Stimulated activated CD4-positive, alpha-beta T cell treated with anti-CD3 and anti-CD28 coated beads, TNF-alpha, amount 100 ng/mL, for 1 hour (primary cell): ENCODE measurements around the gene DDX43.
"Not testable (repeated sequence)": the region's sequence is repeated elsewhere in the genome, so short reads cannot be mapped to it uniquely, and the experiment has no call there.

Experiments
- DNase-seq, 3 donors: peaks; one replicate each; pipeline ENCODE4 v3.0.0-alpha.2; 2020; ENCODE audit warnings: low read depth in 3 of 3, low spot score in 1 of 3

Gene DDX43

GRCh38 chr6:73388800-73389512 lies 5.7 kb upstream of the DDX43 start:
- DNase-seq, result peak in 2 of 3 donors; percentile 11 to 13

- DNase-seq, result no peak
Observed at GRCh38 chr6:73389854-73390253, 4.8 kb upstream of the DDX43 start.

- DNase-seq, result no peak
Observed at GRCh38 chr6:73391675-73392074, 3.0 kb upstream of the DDX43 start.

- DNase-seq, result not testable (repeated sequence)
Observed at GRCh38 chr6:73392188-73392587, 2.4 kb upstream of the DDX43 start.

- no peak for DNase-seq
Observed at GRCh38 chr6:73393278-73393677, 1.4 kb upstream of the DDX43 start.

- DNase-seq, result no peak
Observed at GRCh38 chr6:73395875-73396274, 1.2 kb downstream of the DDX43 start.

GRCh38 chr6:73400656-73401055 lies 6.0 kb downstream of the DDX43 start:
- no peak for DNase-seq

GRCh38 chr6:73409395-73409794 lies 14.8 kb downstream of the DDX43 start:
- no peak for DNase-seq

GRCh38 chr6:73413102-73413501 lies 18.5 kb downstream of the DDX43 start:
- DNase-seq, result no peak

GRCh38 chr6:73418081-73418741 lies 23.6 kb downstream of the DDX43 start:
- DNase-seq, result no peak

GRCh38 chr6:73421534-73421933 lies 26.9 kb downstream of the DDX43 start:
- no peak for DNase-seq

GRCh38 chr6:73435236-73435635 lies 40.6 kb downstream of the DDX43 start:
- DNase-seq, result no peak

- DNase-seq, result no peak
Observed at GRCh38 chr6:73443555-73443954, 48.9 kb downstream of the DDX43 start.

GRCh38 chr6:73451223-73452106 lies 56.8 kb downstream of the DDX43 start:
- peak in 1 of 3 donors; percentile 32 for DNase-seq

- DNase-seq, result peak; percentile 40 to 64 (median 57)
Observed at GRCh38 chr6:73452107-73452461, 57.5 kb downstream of the DDX43 start, which contains the start of gene CGAS. Gene CGAS (minus strand): TSS chr6:73452297. CDS start chr6:73452181, 116 bp downstream.

- DNase-seq, result no peak
Observed at GRCh38 chr6:73455865-73456629, 61.4 kb downstream of the DDX43 start.

- not testable (repeated sequence) for DNase-seq
Observed at GRCh38 chr6:73459474-73459873, 64.8 kb downstream of the DDX43 start.

GRCh38 chr6:73460056-73460455 lies 65.4 kb downstream of the DDX43 start:
- no peak for DNase-seq

- peak; percentile 42 to 66 (median 55) for DNase-seq
Observed at GRCh38 chr6:73461537-73462350, 67.1 kb downstream of the DDX43 start, which contains the start of gene MTO1. Gene MTO1 (plus strand): TSS chr6:73461737. CDS start chr6:73461855, 118 bp downstream.
